ENCODE results near the gene GRK1.

The GRK1 gene

GRCh38 chr13:113654175-113654560 lies 12.9 kb upstream of the GRK1 start:
- Mint-ChIP-seq H3K36me3 (ENCODE audit: low read depth) (peaks cover 5% of the 10 kb centered on the region), H3K9me3 (no peaks in the 10 kb centered on the region), H3K4me1 (peaks cover 11% of the 10 kb centered on the region), H3K27me3 (ENCODE audit: low read depth) (no peaks in the 10 kb centered on the region), H3K27ac (peak overlapping the region in 1 of 3 experiments; percentile 71), H3K4me3 (no peak overlapping the region)
- TF ChIP-seq CTCF (IDR thresholded peaks at IDR 0.05; ENCODE audit: unreplicated experiment in 3 of 3), result no peak

DNA sequence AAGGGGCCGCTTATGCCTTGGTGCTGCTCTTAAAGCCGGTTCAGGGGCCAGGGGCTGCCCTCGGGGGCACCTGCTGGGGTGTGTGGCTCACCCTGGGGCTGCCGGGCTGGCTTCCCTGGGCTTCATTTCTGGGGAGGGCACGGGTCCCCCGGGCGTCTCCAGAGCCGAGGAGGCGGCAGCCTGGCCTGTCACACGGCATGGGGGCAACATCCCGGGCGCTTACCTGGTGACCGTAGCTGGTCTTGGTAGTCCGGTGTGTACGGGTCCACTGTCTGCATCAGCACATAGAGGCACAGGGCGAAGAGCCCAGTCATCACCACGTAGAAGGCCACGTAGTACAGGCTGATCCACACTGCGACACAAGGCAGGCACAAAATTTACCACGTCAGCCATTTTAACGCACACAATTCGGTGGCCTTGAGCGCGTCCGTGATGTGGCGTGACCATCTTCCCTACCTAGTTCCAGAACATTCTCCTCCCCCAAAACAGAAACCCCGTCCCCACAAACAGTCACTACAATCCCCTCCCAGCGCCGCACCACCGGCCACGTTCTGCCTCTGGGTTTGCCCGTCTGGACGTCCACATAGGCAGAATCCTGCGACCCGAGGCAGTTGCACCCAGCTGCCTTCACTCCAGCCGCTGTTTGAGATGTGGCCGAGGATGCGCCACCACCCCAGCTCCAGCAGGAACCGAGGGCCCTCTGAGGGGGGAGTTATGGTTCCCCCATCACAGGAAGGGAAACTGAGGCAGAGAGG lies 12.3 kb upstream of the GRK1 start:
- Mint-ChIP-seq H3K4me1 (peaks cover 11% of the 10 kb centered on the region), H3K27ac (peak overlapping the region in 1 of 3 experiments; percentile 78), H3K9me3 (no peaks in the 10 kb centered on the region), H3K36me3 (ENCODE audit: low read depth) (no peaks in the 10 kb centered on the region), H3K4me3 (no peak overlapping the region), H3K27me3 (ENCODE audit: low read depth) (no peaks in the 10 kb centered on the region)
- no peak for TF ChIP-seq CTCF (IDR thresholded peaks at IDR 0.05; ENCODE audit: unreplicated experiment in 3 of 3)

- no peak for TF ChIP-seq CTCF (IDR thresholded peaks at IDR 0.05; ENCODE audit: unreplicated experiment in 3 of 3)
- no peaks in the 10 kb centered on the region for H3K9me3 Mint-ChIP-seq
- H3K27me3 Mint-ChIP-seq (ENCODE audit: low read depth), result no peaks in the 10 kb centered on the region
- H3K36me3 Mint-ChIP-seq (ENCODE audit: low read depth), result no peaks in the 10 kb centered on the region
- H3K4me1 Mint-ChIP-seq, result peaks cover 11% of the 10 kb centered on the region
- peak overlapping the region in 1 of 3 experiments; percentile 78 for H3K27ac Mint-ChIP-seq
- no peak overlapping the region for H3K4me3 Mint-ChIP-seq
Observed at GRCh38 chr13:113655346-113656002, 11.5 kb upstream of the GRK1 start.

GRCh38 chr13:113656003-113656588 lies 10.9 kb upstream of the GRK1 start:
- no peaks in the 10 kb centered on the region for H3K36me3 Mint-ChIP-seq (ENCODE audit: low read depth)
- no peak overlapping the region for H3K4me3 Mint-ChIP-seq

GRCh38 chr13:113656831-113657671 lies 10.0 kb upstream of the GRK1 start:
- H3K4me3 Mint-ChIP-seq, result no peak overlapping the region
- H3K36me3 Mint-ChIP-seq (ENCODE audit: low read depth), result no peaks in the 10 kb centered on the region
- H3K27ac Mint-ChIP-seq, result no peak overlapping the region
- peaks cover 12% of the 10 kb centered on the region for H3K9me3 Mint-ChIP-seq
- no peaks in the 10 kb centered on the region for H3K27me3 Mint-ChIP-seq (ENCODE audit: low read depth)
- TF ChIP-seq CTCF (IDR thresholded peaks at IDR 0.05; ENCODE audit: unreplicated experiment in 3 of 3), result no peak
- peaks cover 11% of the 10 kb centered on the region for H3K4me1 Mint-ChIP-seq

More at GRCh38 chr13:113656003-113656588, 10.9 kb upstream of the GRK1 start:
- peaks cover 11% of the 10 kb centered on the region for H3K4me1 Mint-ChIP-seq
- peak overlapping the region in 1 of 3 experiments; percentile 78 for H3K27ac Mint-ChIP-seq
- TF ChIP-seq CTCF (IDR thresholded peaks at IDR 0.05; ENCODE audit: unreplicated experiment in 3 of 3), result no peak
- H3K9me3 Mint-ChIP-seq, result peaks cover 5% of the 10 kb centered on the region
- H3K27me3 Mint-ChIP-seq (ENCODE audit: low read depth), result no peaks in the 10 kb centered on the region
